ENCODE measurements around the gene CR1.

DNA sequence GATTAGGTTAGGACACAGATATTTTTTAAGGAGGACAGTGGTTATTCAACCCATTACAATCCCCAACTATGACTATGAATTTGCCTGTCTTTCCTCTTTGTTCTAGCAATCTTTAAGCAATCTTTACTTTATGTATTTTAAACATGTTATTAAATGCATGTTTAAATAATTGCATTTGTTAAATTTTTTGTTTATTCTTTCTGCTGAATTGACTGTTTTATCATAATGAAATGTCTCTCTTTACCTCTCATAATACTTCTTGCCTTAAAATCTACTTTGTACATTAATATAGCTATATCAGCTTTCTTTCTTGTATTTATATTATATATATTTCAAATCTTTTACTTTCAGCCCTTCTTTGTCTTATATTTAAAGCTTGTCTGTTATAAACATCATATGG lies 195.1 kb downstream of the CR1 start:
- TF ChIP-seq, protein P1, sequence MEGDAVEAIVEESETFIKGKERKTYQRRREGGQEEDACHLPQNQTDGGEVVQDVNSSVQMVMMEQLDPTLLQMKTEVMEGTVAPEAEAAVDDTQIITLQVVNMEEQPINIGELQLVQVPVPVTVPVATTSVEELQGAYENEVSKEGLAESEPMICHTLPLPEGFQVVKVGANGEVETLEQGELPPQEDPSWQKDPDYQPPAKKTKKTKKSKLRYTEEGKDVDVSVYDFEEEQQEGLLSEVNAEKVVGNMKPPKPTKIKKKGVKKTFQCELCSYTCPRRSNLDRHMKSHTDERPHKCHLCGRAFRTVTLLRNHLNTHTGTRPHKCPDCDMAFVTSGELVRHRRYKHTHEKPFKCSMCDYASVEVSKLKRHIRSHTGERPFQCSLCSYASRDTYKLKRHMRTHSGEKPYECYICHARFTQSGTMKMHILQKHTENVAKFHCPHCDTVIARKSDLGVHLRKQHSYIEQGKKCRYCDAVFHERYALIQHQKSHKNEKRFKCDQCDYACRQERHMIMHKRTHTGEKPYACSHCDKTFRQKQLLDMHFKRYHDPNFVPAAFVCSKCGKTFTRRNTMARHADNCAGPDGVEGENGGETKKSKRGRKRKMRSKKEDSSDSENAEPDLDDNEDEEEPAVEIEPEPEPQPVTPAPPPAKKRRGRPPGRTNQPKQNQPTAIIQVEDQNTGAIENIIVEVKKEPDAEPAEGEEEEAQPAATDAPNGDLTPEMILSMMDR (IDR thresholded peaks at IDR 0.05), result no peak
- no peak for TF ChIP-seq POLR2A (IDR thresholded peaks at IDR 0.05)
